Measurements from ENCODE around the gene KCNC3. TPM values are rescaled to one million over a fixed set of nuclear protein-coding genes. Genes with fewer than 3 reads are reported as not detected.

KCNC3 gene
- total and polyA plus RNA-seq, 2 of the 13 experiments (the other 11 are each of a cell fraction or from before 2014, with no cell fraction given), result 0.29 to 1.7 TPM

GRCh38 chr19:50325310-50326100 lies 3.7 kb downstream of the KCNC3 start (continued):
- TF ChIP-seq DMTF1 (CRISPR knock-in tag; IDR thresholded peaks at IDR 0.05) (no peak), ZNF232 (CRISPR knock-in tag; IDR thresholded peaks at IDR 0.05; ENCODE audit: borderline replicate concordance) (0 out of 2 replicates have a peak, but pooled peaks have one; percentile 67), HBP1 (CRISPR knock-in tag; IDR thresholded peaks at IDR 0.05; ENCODE audit: low read depth) (no peak), SALL2 (CRISPR knock-in tag; IDR thresholded peaks at IDR 0.05) (peak; percentile 98), ARNT (IDR thresholded peaks at IDR 0.05) (no peak), ZNF720 (CRISPR knock-in tag; IDR thresholded peaks at IDR 0.05) (no peak), POGK (CRISPR knock-in tag; conservative IDR thresholded peaks at IDR 0.05) (peak; percentile 62; the same call in 1 of the 2 replicates), SMC3 (IDR thresholded peaks at IDR 0.05; ENCODE audit: low read length) (no peak), ESRRA (CRISPR knock-in tag; IDR thresholded peaks at IDR 0.05; ENCODE audit: low read depth) (peak; percentile 45; the same call in 1 of the 2 replicates), RFX3 (CRISPR knock-in tag; IDR thresholded peaks at IDR 0.05) (no peak), ZNF292 (CRISPR knock-in tag; IDR thresholded peaks at IDR 0.05; ENCODE audit: borderline replicate concordance, low read depth) (no peak), PPARG (CRISPR knock-in tag; conservative IDR thresholded peaks at IDR 0.05) (peak; percentile 53; the same call in 1 of the 2 replicates), ONECUT2 (CRISPR knock-in tag; IDR thresholded peaks at IDR 0.05) (no peak), ZNF343 (CRISPR knock-in tag; IDR thresholded peaks at IDR 0.05) (no peak), GATAD2A (CRISPR knock-in tag; IDR thresholded peaks at IDR 0.05) (peak; percentile 55), ZBTB7A (CRISPR knock-in tag; IDR thresholded peaks at IDR 0.05) (peak; percentile 83), IKZF1 (IDR thresholded peaks at IDR 0.05) (no peak), GMEB2 (CRISPR knock-in tag; IDR thresholded peaks at IDR 0.05; ENCODE audit: low read depth) (no peak), RARA (CRISPR knock-in tag; IDR thresholded peaks at IDR 0.05) (0 out of 2 replicates have a peak, but pooled peaks have one; percentile 7), FIP1L1 (IDR thresholded peaks at IDR 0.05; ENCODE audit: borderline replicate concordance, insufficient read depth, low read depth, low read length) (no peak), SPEN (CRISPR knock-in tag; IDR thresholded peaks at IDR 0.05; ENCODE audit: low read depth) (peak; percentile 72; the same call in 1 of the 2 replicates), GFI1 (CRISPR knock-in tag; IDR thresholded peaks at IDR 0.05; ENCODE audit: borderline replicate concordance) (peak; percentile 61; the same call in 1 of the 2 replicates), MZF1 (CRISPR knock-in tag; IDR thresholded peaks at IDR 0.05; ENCODE audit: borderline replicate concordance) (no peak), ZNF703 (CRISPR knock-in tag; IDR thresholded peaks at IDR 0.05; ENCODE audit: borderline replicate concordance) (0 out of 2 replicates have a peak, but pooled peaks have one; percentile 29)

All from HepG2 (cell line).